Left ventricle myocardium inferior (tissue), 1 donor: ENCODE measurements around the gene GHRL. TPM values are rescaled to one million over a fixed set of nuclear protein-coding genes. Genes with fewer than 3 reads are reported as not detected.

Experiments
- DNase-seq: peaks from one replicate; pipeline ENCODE4 v3.0.0-alpha.2; 2020
- H3K27ac ChIP-seq: fragments of 200-600 bp; replicated peaks from 2 replicates; pipeline ENCODE4 v1.8.0; 2021
- H3K27me3 ChIP-seq: fragments of 200-600 bp; 2 replicates; pipeline ENCODE4 v1.8.0; 2021; ENCODE audit warnings: low read depth
- H3K36me3 ChIP-seq: fragments of 200-600 bp; 2 replicates; pipeline ENCODE4 v1.8.0; 2021
- H3K4me1 ChIP-seq: fragments of 200-600 bp; 2 replicates; pipeline ENCODE4 v1.8.0; 2021
- H3K4me3 ChIP-seq: fragments of 200-600 bp; 2 replicates; pipeline ENCODE4 v1.8.0; 2021; ENCODE audit warnings: mild to moderate bottlenecking, moderate library complexity
- H3K9me3 ChIP-seq: fragments of 200-600 bp; replicated peaks from 2 replicates; pipeline ENCODE4 v1.8.0; 2021
- intact Hi-C: fragments of 100-400 bp; cut with micrococcal nuclease; formaldehyde crosslinking; loops from one replicate; pipeline ENCODE4 v1.11.0; 2022
- total RNA-seq: library from RNA; stranded (reverse); fragmentation: NEBNext Ultra II Directional; extraction: Animal tissue kit (Norgen Biotek cat#: 25700); gene quantifications from one replicate; pipeline ENCODE4 v1.2.1, GENCODE V29; 2021
- TF ChIP-seq, protein P1 (sequence below): fragments of 200-600 bp; IDR thresholded peaks from 2 replicates; pipeline ENCODE4 v1.8.0; 2021; ENCODE audit warnings: antibody characterized with exemption, mild to moderate bottlenecking, borderline replicate concordance
- donor health status: DM: no; HTN: yes; CAD: no; lungs with severe emphysema.

Gene GHRL
- total RNA-seq, 1 donor from 2014 or later: 0.25 TPM

DNA sequence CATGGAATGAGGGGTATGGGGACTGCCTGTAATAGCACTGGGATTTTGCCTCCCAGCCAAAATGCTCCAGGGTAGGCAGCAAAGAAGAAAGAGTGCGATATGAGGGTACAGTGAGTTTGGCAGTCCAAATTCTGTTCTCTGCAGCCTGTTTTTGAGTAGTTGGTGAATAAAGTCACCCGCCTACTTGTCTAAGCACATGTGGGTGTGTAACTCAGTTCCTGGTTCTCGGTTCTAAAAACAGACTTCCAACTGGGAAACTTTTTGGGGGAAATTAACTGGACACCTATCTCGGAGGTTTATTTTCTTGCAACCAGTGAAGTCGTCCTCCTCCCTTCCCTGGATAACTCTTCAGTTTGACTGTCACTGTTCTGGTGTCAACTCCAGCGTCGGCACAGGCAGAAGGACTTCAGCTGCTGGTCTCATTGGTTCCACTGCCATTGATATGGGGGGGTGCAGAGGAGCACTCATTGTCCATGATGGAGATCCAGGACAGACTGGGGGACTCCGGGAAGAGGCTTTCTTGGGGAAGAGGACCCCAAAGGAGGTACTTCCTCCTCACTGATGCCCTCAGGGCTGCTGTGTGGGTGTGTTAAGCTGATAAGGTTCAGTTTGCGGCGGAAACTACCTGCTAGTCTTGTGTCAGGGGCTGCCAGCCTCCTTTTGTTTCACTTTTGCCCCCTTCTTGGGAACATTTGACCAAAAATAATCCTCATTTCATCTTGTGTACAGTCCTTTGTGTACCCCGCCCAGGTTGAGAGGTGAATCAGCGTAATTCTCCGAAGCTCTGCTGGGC lies 13.2 kb downstream of the GHRL start:
- peaks cover 67% of the 10 kb centered on the region for H3K36me3 ChIP-seq
- no peak overlapping the region for H3K4me3 ChIP-seq
- H3K9me3 ChIP-seq: no peaks in the 10 kb centered on the region
- H3K4me1 ChIP-seq: peaks cover 25% of the 10 kb centered on the region
- TF ChIP-seq, protein P1, sequence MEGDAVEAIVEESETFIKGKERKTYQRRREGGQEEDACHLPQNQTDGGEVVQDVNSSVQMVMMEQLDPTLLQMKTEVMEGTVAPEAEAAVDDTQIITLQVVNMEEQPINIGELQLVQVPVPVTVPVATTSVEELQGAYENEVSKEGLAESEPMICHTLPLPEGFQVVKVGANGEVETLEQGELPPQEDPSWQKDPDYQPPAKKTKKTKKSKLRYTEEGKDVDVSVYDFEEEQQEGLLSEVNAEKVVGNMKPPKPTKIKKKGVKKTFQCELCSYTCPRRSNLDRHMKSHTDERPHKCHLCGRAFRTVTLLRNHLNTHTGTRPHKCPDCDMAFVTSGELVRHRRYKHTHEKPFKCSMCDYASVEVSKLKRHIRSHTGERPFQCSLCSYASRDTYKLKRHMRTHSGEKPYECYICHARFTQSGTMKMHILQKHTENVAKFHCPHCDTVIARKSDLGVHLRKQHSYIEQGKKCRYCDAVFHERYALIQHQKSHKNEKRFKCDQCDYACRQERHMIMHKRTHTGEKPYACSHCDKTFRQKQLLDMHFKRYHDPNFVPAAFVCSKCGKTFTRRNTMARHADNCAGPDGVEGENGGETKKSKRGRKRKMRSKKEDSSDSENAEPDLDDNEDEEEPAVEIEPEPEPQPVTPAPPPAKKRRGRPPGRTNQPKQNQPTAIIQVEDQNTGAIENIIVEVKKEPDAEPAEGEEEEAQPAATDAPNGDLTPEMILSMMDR: no peak
- intact Hi-C loops: no loop called here
- no peak overlapping the region for H3K27ac ChIP-seq
- no peaks in the 10 kb centered on the region for H3K27me3 ChIP-seq
- no peak for DNase-seq

DNA sequence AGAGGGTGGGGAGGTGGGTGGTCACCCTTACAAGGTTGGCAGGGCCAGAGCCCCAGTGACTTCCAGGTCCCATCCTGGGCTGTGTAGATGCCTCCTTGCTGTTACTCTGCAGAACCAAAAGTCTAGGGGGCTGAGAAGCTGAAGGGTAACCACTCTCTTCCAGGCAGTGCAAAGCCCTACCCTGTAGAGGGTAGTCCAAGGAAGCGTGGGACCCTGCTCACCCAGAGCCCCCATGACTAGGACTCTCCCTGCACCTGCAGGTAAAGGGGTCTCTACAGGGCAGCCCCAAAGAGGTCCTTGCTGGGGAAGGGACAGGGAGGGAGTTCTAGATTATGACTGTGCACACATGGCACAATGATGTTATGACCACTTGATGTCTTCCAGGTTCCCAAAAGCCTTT lies 14.2 kb downstream of the GHRL start:
- TF ChIP-seq, protein P1: no peak
- intact Hi-C loops: no loop called here
- no peak overlapping the region for H3K27ac ChIP-seq
- no peak overlapping the region for H3K4me3 ChIP-seq
- no peaks in the 10 kb centered on the region for H3K27me3 ChIP-seq
- peaks cover 62% of the 10 kb centered on the region for H3K36me3 ChIP-seq
- peaks cover 31% of the 10 kb centered on the region for H3K4me1 ChIP-seq
- DNase-seq: no peak
- H3K9me3 ChIP-seq: no peaks in the 10 kb centered on the region

DNA sequence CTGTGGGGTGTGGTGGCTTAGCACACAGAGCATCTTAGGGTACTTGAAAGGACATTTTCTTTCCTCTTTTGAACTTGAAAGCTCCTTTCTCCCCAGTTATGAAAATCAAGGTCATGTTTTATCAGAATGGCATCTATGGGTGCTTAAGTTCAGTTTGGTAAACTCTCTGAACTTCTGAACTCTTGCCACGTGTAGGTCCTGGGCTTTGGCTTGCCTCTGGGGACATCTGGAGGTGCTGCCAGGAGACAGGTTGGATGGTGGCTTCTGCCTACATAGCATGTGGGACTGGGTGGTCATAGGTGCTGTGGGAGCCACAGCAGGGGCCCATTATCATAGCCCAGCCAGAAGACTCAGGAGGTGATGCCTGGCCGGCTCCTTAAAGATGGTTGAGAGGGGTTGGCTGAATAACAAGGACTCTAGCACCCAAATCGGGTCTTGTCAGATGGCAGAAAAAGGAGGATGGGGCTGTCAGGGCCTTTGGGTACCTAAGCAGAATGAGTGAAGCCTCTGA lies 15.6 kb downstream of the GHRL start:
- Histone ChIP-seq H3K4me3 (no peak overlapping the region), H3K9me3 (no peaks in the 10 kb centered on the region), H3K27me3 (no peaks in the 10 kb centered on the region), H3K4me1 (peaks cover 27% of the 10 kb centered on the region), H3K36me3 (peaks cover 58% of the 10 kb centered on the region), H3K27ac (no peak overlapping the region)
- intact Hi-C loops: no loop called here
- no peak for DNase-seq
- TF ChIP-seq, protein P1: no peak

DNA sequence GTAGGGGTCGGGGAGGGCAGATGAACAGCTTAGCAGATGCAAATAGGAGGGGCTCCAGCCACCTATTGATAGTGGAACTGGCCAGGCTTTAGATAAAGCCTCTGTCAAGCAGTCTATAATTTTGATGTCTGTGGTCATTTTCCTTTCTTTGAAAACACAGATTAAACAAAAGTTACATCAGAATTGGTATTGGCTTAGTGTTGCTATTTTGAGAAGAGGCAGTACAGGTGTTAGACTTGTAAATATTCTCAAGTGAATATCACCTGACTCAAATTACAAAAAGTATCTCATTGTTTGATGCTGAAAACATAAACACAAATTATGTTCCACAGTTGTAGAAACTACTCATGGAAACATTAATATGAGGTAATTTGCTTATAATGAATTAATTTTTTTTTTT lies 18.1 kb downstream of the GHRL start:
- Histone ChIP-seq H3K27me3 (no peaks in the 10 kb centered on the region), H3K4me3 (no peak overlapping the region), H3K27ac (no peak overlapping the region), H3K36me3 (peaks cover 64% of the 10 kb centered on the region), H3K9me3 (no peaks in the 10 kb centered on the region), H3K4me1 (peaks cover 24% of the 10 kb centered on the region)
- intact Hi-C loops: no loop called here
- TF ChIP-seq, protein P1: no peak
- DNase-seq: no peak

DNA sequence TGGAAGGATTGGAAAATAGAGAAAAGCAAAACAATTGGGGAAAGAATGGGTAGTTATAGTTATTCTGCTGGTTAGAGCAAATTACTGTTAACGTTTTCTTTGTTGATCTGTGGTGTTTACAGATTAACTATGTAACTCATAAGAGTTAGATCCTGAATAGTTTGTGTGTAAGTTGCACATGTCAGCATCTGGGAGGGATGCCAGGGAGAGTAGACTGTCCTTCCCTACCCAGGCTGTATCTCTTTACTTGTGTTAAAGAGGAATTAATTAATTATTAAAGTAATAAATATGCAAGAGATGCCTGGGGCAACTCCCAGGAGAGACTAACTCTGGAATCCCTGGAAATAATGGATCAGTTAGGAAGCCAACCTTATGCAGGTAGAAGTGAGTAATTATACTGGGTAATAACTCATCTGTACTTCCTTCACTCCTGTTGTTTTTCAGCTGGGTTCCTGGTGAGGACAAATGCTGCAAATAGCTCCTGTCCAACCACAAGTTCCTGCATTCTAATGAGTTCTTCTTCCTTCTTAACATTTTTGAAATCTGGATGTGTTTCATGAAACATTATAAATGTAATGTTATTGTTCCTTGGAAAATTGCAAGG lies 18.9 kb downstream of the GHRL start:
- Histone ChIP-seq H3K4me1 (peaks cover 26% of the 10 kb centered on the region), H3K4me3 (no peak overlapping the region), H3K27me3 (no peaks in the 10 kb centered on the region), H3K9me3 (no peaks in the 10 kb centered on the region), H3K27ac (no peak overlapping the region), H3K36me3 (peaks cover 56% of the 10 kb centered on the region)
- DNase-seq: no peak
- intact Hi-C loops: no loop called here
- TF ChIP-seq, protein P1: no peak
